Mesenchymal stem cell (in vitro differentiated cells and primary cell): ENCODE measurements around the gene E2F3.

Source experiments
- DNase-seq: peaks from one replicate; pipeline ENCODE4 v3.0.0-alpha.2; 2013
- H2AFZ ChIP-seq: one replicate; pipeline ENCODE4 v1.6.1; 2013; ENCODE audit warnings: low read depth, mild to moderate bottlenecking, control low read depth, inconsistent platforms, low read length, moderate library complexity
- H2AK5ac ChIP-seq: 2 replicates; pipeline ENCODE4 v1.6.1; 2013; ENCODE audit warnings: low read length, moderate library complexity, mild to moderate bottlenecking, inconsistent platforms; ENCODE audit not compliant: severe bottlenecking
- H2BK120ac ChIP-seq: one replicate; pipeline ENCODE4 v1.6.1; 2013; ENCODE audit warnings: low read depth, mild to moderate bottlenecking, inconsistent platforms, low read length, moderate library complexity
- H2BK12ac ChIP-seq, 2 experiments: one replicate each; pipeline ENCODE4 v1.6.1; 2013; ENCODE audit warnings: inconsistent platforms in 2 of 2, low read length in 2 of 2, mild to moderate bottlenecking in 2 of 2, moderate library complexity in 2 of 2, control low read depth in 1 of 2
- H2BK15ac ChIP-seq: one replicate; pipeline ENCODE4 v1.6.1; 2013; ENCODE audit warnings: mild to moderate bottlenecking, low read depth, inconsistent platforms; ENCODE audit not compliant: poor library complexity, severe bottlenecking
- H2BK5ac ChIP-seq: 2 replicates; pipeline ENCODE4 v1.6.1; 2013; ENCODE audit warnings: low read depth, mild to moderate bottlenecking, low read length, control low read depth, inconsistent platforms; ENCODE audit not compliant: poor library complexity, severe bottlenecking
- H3K14ac ChIP-seq, 2 experiments: one replicate each; pipeline ENCODE4 v1.6.1; 2013; ENCODE audit warnings: inconsistent platforms in 2 of 2, low read length in 2 of 2, control low read depth in 1 of 2, mild to moderate bottlenecking in 1 of 2, moderate library complexity in 1 of 2
- H3K18ac ChIP-seq, 2 experiments: one replicate each; pipeline ENCODE4 v1.6.1; 2013; ENCODE audit warnings: inconsistent platforms in 2 of 2, low read length in 2 of 2, control low read depth in 1 of 2, low read depth in 1 of 2, mild to moderate bottlenecking in 1 of 2
- H3K23ac ChIP-seq, 2 experiments: one replicate each; pipeline ENCODE4 v1.6.1; 2013; ENCODE audit warnings: inconsistent platforms in 2 of 2, low read length in 2 of 2, mild to moderate bottlenecking in 2 of 2, moderate library complexity in 2 of 2, control low read depth in 1 of 2
- H3K27ac ChIP-seq: 2 replicates; pipeline ENCODE4 v1.5.1; 2013; ENCODE audit warnings: mild to moderate bottlenecking, moderate library complexity, low read length, control low read depth, inconsistent platforms; ENCODE audit not compliant: poor library complexity, severe bottlenecking
- H3K27me3 ChIP-seq, 2 experiments: 2 replicates each; pipeline versions ENCODE4 v1.6.1 to v1.7.0; 2013; ENCODE audit warnings: low read length in 2 of 2, mild to moderate bottlenecking in 2 of 2, moderate library complexity in 2 of 2, control low read depth in 1 of 2, inconsistent platforms in 1 of 2; ENCODE audit not compliant: control insufficient read depth in 1 of 2, insufficient read depth in 1 of 2
- H3K36me3 ChIP-seq, 2 experiments: 2 replicates each; pipeline versions ENCODE4 v1.6.1 to v1.7.0; 2013; ENCODE audit warnings: low read length in 2 of 2, control low read depth in 1 of 2, inconsistent platforms in 1 of 2, low read depth in 1 of 2, mild to moderate bottlenecking in 1 of 2; ENCODE audit not compliant: insufficient read depth in 2 of 2, control insufficient read depth in 1 of 2
- H3K4ac ChIP-seq, 2 experiments: one replicate each; pipeline ENCODE4 v1.6.1; 2013; ENCODE audit warnings: inconsistent platforms in 2 of 2, low read length in 2 of 2, mild to moderate bottlenecking in 2 of 2, moderate library complexity in 2 of 2, control low read depth in 1 of 2, low read depth in 1 of 2
- H3K4me1 ChIP-seq: 2 replicates; pipeline ENCODE4 v1.6.1; 2013; ENCODE audit warnings: low read depth, low read length, control low read depth; ENCODE audit not compliant: control insufficient read depth, insufficient read depth
- H3K4me2 ChIP-seq: 2 replicates; pipeline ENCODE4 v1.6.1; 2013; ENCODE audit warnings: low read length, mild to moderate bottlenecking, inconsistent platforms; ENCODE audit not compliant: poor library complexity, severe bottlenecking
- H3K4me3 ChIP-seq, 2 experiments: 2 replicates each; pipeline versions ENCODE4 v1.5.1 to v1.7.0; 2013; ENCODE audit warnings: low read length in 2 of 2, mild to moderate bottlenecking in 2 of 2, control low read depth in 1 of 2, low read depth in 1 of 2; ENCODE audit not compliant: insufficient read depth in 1 of 2
- H3K79me1 ChIP-seq: replicated peaks from 2 replicates; pipeline ENCODE4 v1.6.1; 2013; ENCODE audit warnings: mild to moderate bottlenecking, control low read depth, low read length, inconsistent platforms; ENCODE audit not compliant: poor library complexity, severe bottlenecking
- H3K9ac ChIP-seq: 2 replicates; pipeline ENCODE4 v1.7.0; 2013; ENCODE audit warnings: mild to moderate bottlenecking, low read length, moderate library complexity
- H3K9me3 ChIP-seq: 2 replicates; pipeline ENCODE4 v1.7.0; 2013; ENCODE audit warnings: mild to moderate bottlenecking, low read length; ENCODE audit not compliant: control insufficient read depth
- H4K8ac ChIP-seq: one replicate; pipeline ENCODE4 v1.6.1; 2013; ENCODE audit warnings: inconsistent platforms, mild to moderate bottlenecking, low read length, moderate library complexity
- H4K91ac ChIP-seq: one replicate; pipeline ENCODE4 v1.6.1; 2013; ENCODE audit warnings: mild to moderate bottlenecking, low read length, inconsistent platforms
- WGBS: methylation state at CpG from one replicate; pipeline ENCODE4 v1.1.7; 2013; ENCODE audit warnings: mixed read lengths; 5-methylcytosine and 5-hydroxymethylcytosine counted together

The E2F3 gene

GRCh38 chr6:20366082-20366830 is 35.4 kb upstream of the E2F3 start:
- no peak overlapping the region for H2AK5ac ChIP-seq
- H3K18ac ChIP-seq = peak overlapping the region; percentile 16 to 54
- H2AFZ ChIP-seq = no peak overlapping the region
- no peak overlapping the region for H4K8ac ChIP-seq
- H3K79me1 ChIP-seq = no peaks in the 10 kb centered on the region
- no peak for DNase-seq
- H3K4ac ChIP-seq = no peak overlapping the region
- no peak overlapping the region for H3K14ac ChIP-seq
- H3K23ac ChIP-seq = no peak overlapping the region
- peak overlapping the region in 1 of 2 experiments; percentile 39 for H2BK12ac ChIP-seq
- H3K4me2 ChIP-seq = no peak overlapping the region
- no peak overlapping the region for H3K9ac ChIP-seq
- H3K36me3 ChIP-seq = no peaks in the 10 kb centered on the region
- H3K27me3 ChIP-seq = no peaks in the 10 kb centered on the region
- no peak overlapping the region for H2BK120ac ChIP-seq
- H3K4me1 ChIP-seq = no peaks in the 10 kb centered on the region
- H2BK15ac ChIP-seq = no peak overlapping the region
- no peak overlapping the region for H2BK5ac ChIP-seq
- no peak overlapping the region for H4K91ac ChIP-seq
- no peak overlapping the region for H3K4me3 ChIP-seq
- no peak overlapping the region for H3K27ac ChIP-seq
- no peaks in the 10 kb centered on the region for H3K9me3 ChIP-seq
- 74% methylated on average over 6 of the region's 7 CpGs for WGBS

- Histone ChIP-seq H3K4ac (no peak overlapping the region), H4K91ac (no peak overlapping the region), H2BK5ac (no peak overlapping the region), H3K4me2 (no peak overlapping the region), H3K27ac (no peak overlapping the region), H3K4me1 (no peaks in the 10 kb centered on the region), H3K9me3 (no peaks in the 10 kb centered on the region), H3K4me3 (no peak overlapping the region), H3K23ac (no peak overlapping the region), H4K8ac (no peak overlapping the region), H3K79me1 (no peaks in the 10 kb centered on the region), H2BK12ac (no peak overlapping the region), H3K9ac (no peak overlapping the region), H2AK5ac (no peak overlapping the region), H3K36me3 (no peaks in the 10 kb centered on the region), H2BK120ac (no peak overlapping the region), H2AFZ (no peak overlapping the region), H3K27me3 (no peaks in the 10 kb centered on the region), H2BK15ac (no peak overlapping the region), H3K18ac (no peak overlapping the region), H3K14ac (no peak overlapping the region)
- peak; percentile 32 for DNase-seq
- WGBS = no CpG with 5 or more reads among the region's 1 CpG
These were observed 33.8 kb upstream of the E2F3 start for GRCh38 chr6:20367743-20368485.

GRCh38 chr6:20370393-20370792 is 31.3 kb upstream of the E2F3 start:
- H3K27me3 ChIP-seq = no peaks in the 10 kb centered on the region
- no peak overlapping the region for H3K27ac ChIP-seq
- no peak overlapping the region for H2BK5ac ChIP-seq
- peak overlapping the region in 1 of 2 experiments; percentile 32 for H3K23ac ChIP-seq
- peak overlapping the region; percentile 40 for H2BK15ac ChIP-seq
- H2AFZ ChIP-seq = no peak overlapping the region
- H2AK5ac ChIP-seq = no peak overlapping the region
- no peaks in the 10 kb centered on the region for H3K9me3 ChIP-seq
- no peaks in the 10 kb centered on the region for H3K36me3 ChIP-seq
- no peak overlapping the region for H3K4me2 ChIP-seq
- no peaks in the 10 kb centered on the region for H3K79me1 ChIP-seq
- H2BK12ac ChIP-seq = peak overlapping the region in 1 of 2 experiments; percentile 60
- peak overlapping the region in 1 of 2 experiments; percentile 23 for H3K14ac ChIP-seq
- no peak overlapping the region for H3K4me3 ChIP-seq
- no peak overlapping the region for H4K91ac ChIP-seq
- H3K4ac ChIP-seq = peak overlapping the region in 1 of 2 experiments; percentile 44
- H4K8ac ChIP-seq = no peak overlapping the region
- 87% methylated on average over 2 of the region's 2 CpGs for WGBS
- no peak overlapping the region for H2BK120ac ChIP-seq
- no peak for DNase-seq
- no peaks in the 10 kb centered on the region for H3K4me1 ChIP-seq
- no peak overlapping the region for H3K9ac ChIP-seq
- peak overlapping the region; percentile 0 to 44 for H3K18ac ChIP-seq

GRCh38 chr6:20370801-20371200 is 30.9 kb upstream of the E2F3 start:
- no peak overlapping the region for H3K4me2 ChIP-seq
- DNase-seq = no peak
- peak overlapping the region; percentile 50 for H2BK15ac ChIP-seq
- no peak overlapping the region for H3K18ac ChIP-seq
- H3K4me1 ChIP-seq = no peaks in the 10 kb centered on the region
- H3K27ac ChIP-seq = no peak overlapping the region
- no peaks in the 10 kb centered on the region for H3K27me3 ChIP-seq
- H3K79me1 ChIP-seq = no peaks in the 10 kb centered on the region
- no peak overlapping the region for H4K91ac ChIP-seq
- no peak overlapping the region for H2AK5ac ChIP-seq
- no peak overlapping the region for H3K9ac ChIP-seq
- no peak overlapping the region for H3K4ac ChIP-seq
- no peak overlapping the region for H4K8ac ChIP-seq
- no peak overlapping the region for H2BK120ac ChIP-seq
- no peak overlapping the region for H2AFZ ChIP-seq
- H3K14ac ChIP-seq = no peak overlapping the region
- H3K4me3 ChIP-seq = no peak overlapping the region
- H2BK12ac ChIP-seq = peak overlapping the region; percentile 11 to 23
- H3K23ac ChIP-seq = no peak overlapping the region
- no peaks in the 10 kb centered on the region for H3K9me3 ChIP-seq
- H3K36me3 ChIP-seq = no peaks in the 10 kb centered on the region
- H2BK5ac ChIP-seq = no peak overlapping the region
- 100% methylated on average over 4 of the region's 4 CpGs for WGBS
